IPS DF 4.7 (cell line): ENCODE measurements around the gene RIN3.
"Not testable (repeated sequence)": the region's sequence is repeated elsewhere in the genome, so short reads cannot be mapped to it uniquely, and the experiment has no call there.

ENCODE experiments used
- DNase-seq: peaks from one replicate; pipeline ENCODE4 v3.0.0-alpha.2; 2013; ENCODE audit warnings: low spot score; ENCODE audit errors: extremely low read depth

Gene RIN3

GRCh38 chr14:92528486-92529100, 15.0 kb downstream of the RIN3 start:
- no peak for DNase-seq

- DNase-seq = no peak
These were observed 16.3 kb downstream of the RIN3 start for GRCh38 chr14:92529903-92530302.

GRCh38 chr14:92531106-92531873, 17.7 kb downstream of the RIN3 start:
- DNase-seq = no peak

- no peak for DNase-seq
These were observed 19.0 kb downstream of the RIN3 start for GRCh38 chr14:92532490-92533163.

GRCh38 chr14:92534932-92535643, 21.5 kb downstream of the RIN3 start:
- no peak for DNase-seq

GRCh38 chr14:92536231-92536630, 22.6 kb downstream of the RIN3 start:
- DNase-seq = not testable (repeated sequence)

- DNase-seq = no peak
These were observed 24.9 kb downstream of the RIN3 start for GRCh38 chr14:92538412-92538985.

- DNase-seq = no peak
These were observed 25.8 kb downstream of the RIN3 start for GRCh38 chr14:92539419-92539818.

- DNase-seq = no peak
These were observed 26.3 kb downstream of the RIN3 start for GRCh38 chr14:92539875-92540274.

- no peak for DNase-seq
These were observed 27.0 kb downstream of the RIN3 start for GRCh38 chr14:92540472-92541048.

GRCh38 chr14:92542766-92543554, 29.4 kb downstream of the RIN3 start:
- DNase-seq = no peak

- no peak for DNase-seq
These were observed 30.6 kb downstream of the RIN3 start for GRCh38 chr14:92544051-92544720.

GRCh38 chr14:92546347-92547053, 32.9 kb downstream of the RIN3 start:
- no peak for DNase-seq

GRCh38 chr14:92549105-92549858, 35.7 kb downstream of the RIN3 start:
- DNase-seq = no peak

GRCh38 chr14:92549859-92550230, 36.3 kb downstream of the RIN3 start:
- DNase-seq = no peak

GRCh38 chr14:92551044-92551841, 37.7 kb downstream of the RIN3 start:
- DNase-seq = no peak

GRCh38 chr14:92552066-92552465, 38.5 kb downstream of the RIN3 start:
- DNase-seq = no peak

GRCh38 chr14:92553438-92553837, 39.9 kb downstream of the RIN3 start:
- DNase-seq = no peak
